GM19467 (cell line): ENCODE data around the gene ISLR.

Experiments
- ATAC-seq: cut with Tn5 transposase; IDR thresholded peaks from one replicate; pipeline ENCODE4 v1.9.1; 2021; ENCODE audit warnings: mild to moderate bottlenecking, moderate library complexity; ENCODE audit not compliant: unreplicated experiment

The ISLR gene

GRCh38 chr15:74170875-74171578 lies 2.5 kb upstream of the ISLR start:
- no peak for ATAC-seq

DNA sequence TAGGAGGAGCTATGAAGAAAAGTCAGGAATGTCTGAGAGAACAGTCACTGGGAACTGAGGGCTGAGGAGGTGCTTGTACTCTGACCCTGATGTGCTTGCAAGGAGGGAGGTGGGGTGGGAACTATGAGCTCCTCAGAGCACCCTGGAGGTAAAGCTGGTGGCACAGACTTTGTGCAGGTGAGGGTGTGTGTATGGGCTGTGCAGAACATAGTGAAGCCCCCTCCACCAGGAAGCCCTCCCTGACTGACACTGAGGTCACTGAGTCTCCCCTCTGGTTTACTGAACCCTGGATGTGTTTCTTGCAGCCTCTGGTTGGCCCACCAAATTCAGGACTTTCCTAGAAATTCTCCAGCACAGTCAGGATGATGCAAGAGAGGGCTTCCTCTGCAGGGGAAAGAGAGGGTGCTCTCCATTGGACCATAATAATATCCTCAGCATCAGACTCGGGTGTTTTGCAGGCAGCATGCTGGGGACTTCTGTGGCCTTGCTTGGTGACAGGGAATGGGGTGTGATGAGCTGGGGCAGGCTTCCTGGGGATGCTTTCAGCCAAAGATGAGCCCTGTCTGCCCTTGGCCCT lies 1.5 kb upstream of the ISLR start:
- ATAC-seq = no peak

GRCh38 chr15:74172701-74173379 lies 670 bp upstream of the ISLR start:
- ATAC-seq = no peak

DNA sequence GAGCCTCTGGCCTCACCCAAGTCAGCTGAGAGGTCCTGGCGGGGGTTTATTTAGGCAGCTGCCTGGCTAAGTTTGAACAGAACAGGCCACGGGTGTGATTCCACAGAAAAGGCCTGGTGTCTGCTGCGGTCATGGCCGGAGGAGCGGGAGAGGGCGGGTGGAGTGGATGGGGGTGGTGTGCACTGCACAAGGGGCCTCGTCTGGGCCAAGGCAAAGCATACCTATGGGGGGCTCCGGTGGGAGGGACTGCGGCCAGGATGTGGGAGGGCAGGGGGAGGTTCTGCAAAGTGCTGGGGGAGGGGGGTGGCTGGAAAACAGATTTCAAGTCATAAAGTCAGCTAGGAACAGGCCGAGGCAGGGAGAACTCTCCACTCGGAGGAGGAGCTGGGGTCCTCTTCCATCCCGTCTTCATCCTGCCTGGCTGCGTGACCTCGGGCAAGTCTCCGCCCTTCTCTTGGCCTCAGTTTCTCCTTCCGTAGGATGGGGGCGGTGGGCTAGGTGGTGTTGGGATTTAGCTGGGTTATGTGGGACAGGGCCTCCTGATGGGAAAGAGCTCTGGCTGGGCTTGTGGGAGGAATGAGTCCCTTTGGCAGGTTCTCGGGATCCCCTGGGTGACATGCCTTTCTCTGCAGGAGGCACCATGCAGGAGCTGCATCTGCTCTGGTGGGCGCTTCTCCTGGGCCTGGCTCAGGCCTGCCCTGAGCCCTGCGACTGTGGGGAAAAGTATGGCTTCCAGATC lies 878 bp downstream of the ISLR start:
- ATAC-seq = no peak

- no peak for ATAC-seq
Measured at GRCh38 chr15:74174958-74175253, 1.4 kb downstream of the ISLR start.

- ATAC-seq = no peak
Measured at GRCh38 chr15:74175271-74176191, 2.0 kb downstream of the ISLR start.

DNA sequence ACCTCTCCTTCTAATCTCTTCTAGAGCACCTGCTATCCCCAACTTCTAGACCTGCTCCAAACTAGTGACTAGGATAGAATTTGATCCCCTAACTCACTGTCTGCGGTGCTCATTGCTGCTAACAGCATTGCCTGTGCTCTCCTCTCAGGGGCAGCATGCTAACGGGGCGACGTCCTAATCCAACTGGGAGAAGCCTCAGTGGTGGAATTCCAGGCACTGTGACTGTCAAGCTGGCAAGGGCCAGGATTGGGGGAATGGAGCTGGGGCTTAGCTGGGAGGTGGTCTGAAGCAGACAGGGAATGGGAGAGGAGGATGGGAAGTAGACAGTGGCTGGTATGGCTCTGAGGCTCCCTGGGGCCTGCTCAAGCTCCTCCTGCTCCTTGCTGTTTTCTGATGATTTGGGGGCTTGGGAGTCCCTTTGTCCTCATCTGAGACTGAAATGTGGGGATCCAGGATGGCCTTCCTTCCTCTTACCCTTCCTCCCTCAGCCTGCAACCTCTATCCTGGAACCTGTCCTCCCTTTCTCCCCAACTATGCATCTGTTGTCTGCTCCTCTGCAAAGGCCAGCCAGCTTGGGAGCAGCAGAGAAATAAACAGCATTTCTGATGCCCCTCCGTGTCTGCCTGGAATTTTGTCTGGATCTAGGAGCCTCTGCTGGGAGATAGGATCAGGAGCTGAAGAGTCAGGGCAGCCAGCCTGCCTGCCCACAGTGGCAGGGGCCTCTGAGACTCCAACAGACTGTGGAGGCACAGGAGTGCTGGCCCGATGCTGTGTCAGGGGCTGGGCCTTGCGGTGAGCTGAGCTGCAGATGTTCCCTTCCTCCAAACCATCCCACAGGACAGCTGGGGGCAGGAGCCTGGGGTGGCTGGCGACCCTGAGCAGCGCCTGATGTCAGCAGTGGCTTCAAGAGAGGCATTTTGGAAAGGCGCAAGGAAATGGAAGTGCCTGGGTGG lies 3.0 kb downstream of the ISLR start:
- ATAC-seq = no peak

DNA sequence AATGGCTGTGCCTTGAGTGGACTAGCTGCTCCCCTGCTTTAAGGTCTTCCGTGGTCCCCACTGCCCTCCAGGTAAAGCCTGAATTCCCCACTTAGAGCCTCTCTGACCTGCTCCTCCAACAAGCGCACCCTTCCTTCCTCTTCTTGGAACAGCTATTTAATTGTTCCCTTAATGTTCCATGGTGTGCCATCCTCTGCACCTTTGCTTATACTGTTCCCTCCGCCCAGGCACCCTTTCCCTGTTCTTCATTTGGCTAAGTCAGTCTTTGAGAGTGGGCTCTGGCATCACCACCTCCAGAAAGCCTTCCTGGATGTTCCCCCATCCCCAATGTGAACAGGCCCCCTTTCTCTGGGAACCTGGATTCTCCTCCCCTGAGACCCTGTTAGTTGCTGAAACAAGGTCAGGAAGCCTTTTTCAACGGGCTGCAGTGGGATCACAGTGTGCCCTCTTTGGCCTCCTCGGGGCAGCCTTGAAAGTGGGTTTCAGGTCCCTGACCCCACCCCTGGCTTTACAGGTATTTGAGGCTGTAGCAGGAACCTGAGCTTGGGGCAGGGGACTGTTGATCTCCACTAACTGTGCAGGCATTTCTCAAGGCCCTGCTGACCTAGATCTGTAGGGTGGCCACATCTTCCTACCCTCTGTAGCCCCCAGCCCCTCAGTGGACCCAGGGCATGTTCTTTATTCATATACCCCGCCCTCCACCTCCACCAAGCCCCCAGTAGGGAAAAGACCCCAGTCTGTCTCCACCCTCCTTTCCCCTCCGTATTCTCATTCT lies 5.0 kb downstream of the ISLR start:
- no peak for ATAC-seq

- ATAC-seq = no peak
Measured at GRCh38 chr15:74179101-74179841, 5.8 kb downstream of the ISLR start.

GRCh38 chr15:74179983-74180880 lies 6.7 kb downstream of the ISLR start:
- ATAC-seq = no peak

GRCh38 chr15:74180881-74181602 lies 7.5 kb downstream of the ISLR start:
- no peak for ATAC-seq

DNA sequence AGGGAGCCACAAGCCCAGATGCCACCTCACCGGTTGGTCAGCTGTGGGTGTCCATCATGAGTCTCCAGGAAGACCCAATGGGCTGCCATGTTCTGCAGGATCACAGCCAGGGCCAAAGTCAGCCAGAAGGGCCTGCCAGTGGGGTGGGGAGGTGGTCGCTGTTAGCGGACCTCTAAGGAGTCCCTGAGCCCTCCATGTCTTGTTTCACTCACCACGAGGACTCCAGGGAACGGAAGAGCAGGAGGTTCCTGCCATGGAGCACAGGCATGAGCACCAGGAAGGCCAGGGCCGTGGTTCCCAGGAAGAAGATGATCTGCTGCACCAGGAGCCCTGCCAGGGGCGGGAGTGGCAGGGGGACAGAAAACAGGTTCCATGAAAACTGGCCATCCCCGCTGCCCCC lies 8.6 kb downstream of the ISLR start:
- ATAC-seq = no peak

GRCh38 chr15:74184582-74185091 lies 11.1 kb downstream of the ISLR start:
- no peak for ATAC-seq

GRCh38 chr15:74185710-74186348 lies 12.3 kb downstream of the ISLR start:
- ATAC-seq = no peak

DNA sequence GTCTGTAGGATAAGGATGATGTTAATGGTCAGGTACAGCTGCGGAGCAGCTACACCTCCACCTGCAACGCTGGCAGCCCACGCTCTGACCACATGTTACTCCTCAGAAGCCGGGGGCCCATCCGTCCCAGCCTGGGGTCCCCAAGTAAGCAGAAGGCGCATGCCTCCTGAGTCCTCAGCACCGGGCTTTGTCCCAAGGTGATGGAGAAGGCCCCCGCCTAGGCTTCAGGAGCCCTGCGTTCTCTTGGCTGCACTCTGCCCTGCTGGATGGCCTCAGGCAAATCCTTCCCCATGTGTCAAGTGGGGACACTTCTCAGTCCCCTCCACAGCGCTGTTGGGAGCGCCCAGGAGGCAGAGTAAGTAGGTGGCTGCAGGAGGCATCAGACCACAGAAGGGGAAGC lies 14.7 kb downstream of the ISLR start:
- ATAC-seq = no peak

DNA sequence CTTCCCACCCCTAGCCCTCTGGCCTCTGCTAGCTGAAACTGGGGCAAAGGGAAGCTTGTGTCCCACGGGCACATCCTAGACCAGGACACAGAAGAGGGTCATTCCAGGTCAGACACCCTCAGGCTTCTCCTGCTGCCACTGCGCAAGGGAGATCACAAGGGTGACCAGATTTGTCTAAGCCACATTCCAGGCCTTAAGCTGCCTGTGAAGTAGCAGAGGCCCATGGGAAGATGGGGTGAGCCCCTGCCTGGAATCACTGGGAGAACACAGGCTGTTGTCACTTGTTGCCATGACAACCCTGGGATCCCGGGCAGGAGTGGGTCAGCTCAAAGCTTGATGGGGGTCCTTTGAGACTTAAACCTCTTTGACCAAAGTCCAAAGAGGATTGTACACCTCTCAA lies 18.3 kb downstream of the ISLR start:
- ATAC-seq = no peak
